NOMO-1 (cell line): Measurements from ENCODE around the gene GNG8.
A peak's percentile ranks its signal among the peaks of the same experiment; 100 is the strongest.

Source experiments
- DNase-seq, 2 experiments: peaks; one replicate each; lab custom pipeline; 2025; ENCODE audit not compliant: unreplicated experiment in 2 of 2; lab: John Stamatoyannopoulos, UW

The GNG8 gene

GRCh38 chr19:46635920-46636761, at the start of gene GNG8:
GNG8 (minus strand) TSS chr19:46636202; CDS start chr19:46634682, 1,520 bp downstream.
- DNase-seq = no peak

GRCh38 chr19:46685189-46685588, 49.2 kb upstream of the GNG8 start:
- DNase-seq = no peak

DNA sequence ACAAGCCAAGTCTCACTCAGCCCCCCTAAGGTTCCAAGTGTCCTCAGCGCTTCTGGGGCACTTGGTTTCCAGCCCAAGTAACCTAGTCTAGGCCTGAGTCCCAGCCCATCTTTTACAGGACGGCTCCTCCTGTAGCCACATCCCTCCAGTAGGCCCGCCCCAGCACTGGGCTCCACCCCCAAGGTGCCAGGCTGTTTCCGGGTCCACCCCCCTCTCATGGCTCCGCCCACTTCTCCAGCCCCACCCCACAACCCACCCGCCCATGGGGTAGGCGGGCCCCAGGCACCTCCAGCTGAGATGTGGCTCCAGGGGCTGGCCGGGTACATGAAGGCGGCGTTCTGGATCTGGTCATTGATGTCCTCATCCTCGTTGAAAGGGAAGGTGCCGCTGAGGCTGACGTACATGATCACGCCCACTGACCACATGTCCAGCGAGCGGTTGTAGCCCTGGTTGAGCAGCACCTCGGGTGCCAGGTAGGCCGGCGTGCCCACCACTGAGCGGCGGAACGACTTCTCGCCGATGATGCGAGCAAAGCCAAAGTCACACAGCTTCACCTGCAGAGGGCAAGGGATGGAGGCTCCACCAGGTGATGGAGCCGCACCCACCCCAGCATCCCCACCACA, 42.2 kb upstream of the GNG8 start:
- DNase-seq = no peak

- no peak for DNase-seq
Observed at GRCh38 chr19:46674416-46675178, 38.6 kb upstream of the GNG8 start.

DNA sequence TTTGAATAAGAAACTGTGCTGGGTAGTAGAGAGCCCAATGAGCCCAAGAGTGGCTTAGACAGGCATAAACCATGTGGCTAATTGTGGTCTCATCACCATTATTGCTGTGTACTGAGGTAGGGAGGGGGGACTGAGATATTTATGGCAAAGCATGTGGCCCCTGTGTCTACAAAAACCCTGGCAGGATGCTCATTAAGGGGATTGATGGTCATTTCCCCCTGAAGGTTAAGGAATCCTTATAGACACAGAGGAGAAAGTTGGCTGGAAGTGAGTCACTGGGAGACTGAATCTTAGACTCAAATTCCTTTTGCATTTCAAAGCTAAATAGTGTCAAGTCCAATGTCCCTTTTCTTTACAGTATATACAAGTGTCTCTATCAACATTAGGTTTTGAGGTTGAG, 34.8 kb upstream of the GNG8 start:
- DNase-seq = no peak

DNA sequence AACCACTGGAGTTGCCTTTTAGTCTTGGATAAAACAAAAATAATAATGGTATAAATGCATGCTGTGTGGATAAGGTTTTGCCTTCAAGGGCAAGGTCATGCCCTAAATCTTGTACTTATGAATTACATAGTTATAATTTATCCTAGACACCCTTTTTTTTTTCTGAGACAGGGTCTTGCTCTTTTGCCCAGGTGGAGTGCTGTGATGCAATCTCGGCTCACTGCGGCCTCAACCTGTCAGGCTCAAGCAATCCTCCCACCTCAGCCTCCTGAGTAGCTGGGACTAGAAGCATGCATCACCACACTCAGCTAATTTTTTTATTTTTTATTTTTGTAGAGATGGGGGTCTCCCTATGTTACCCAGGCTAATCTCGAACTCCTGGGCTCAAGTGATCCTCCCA, 32.7 kb upstream of the GNG8 start:
- DNase-seq = no peak

DNA sequence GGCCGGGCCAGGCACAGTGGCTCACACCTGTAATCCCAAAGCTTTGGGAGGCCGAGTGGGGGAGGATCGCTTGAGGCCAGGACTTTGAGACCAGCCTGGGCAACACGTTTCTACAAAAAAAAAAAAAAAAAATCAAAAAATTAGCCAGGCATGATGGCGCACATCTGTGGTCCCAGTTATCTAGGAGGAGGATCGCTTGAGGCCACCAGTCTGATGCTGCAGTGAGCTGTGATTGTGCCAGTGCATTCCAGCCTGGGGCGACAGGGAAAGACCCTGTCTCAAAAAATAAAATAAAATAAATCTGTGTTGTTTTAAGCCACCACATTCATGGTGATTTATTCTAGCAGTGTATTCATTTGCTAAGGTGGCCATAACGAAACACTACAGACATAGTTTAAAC, 29.1 kb upstream of the GNG8 start:
- DNase-seq = no peak

- DNase-seq = peak; percentile 73 to 89
Observed at GRCh38 chr19:46661735-46662592, 26.0 kb upstream of the GNG8 start.

GRCh38 chr19:46661020-46661731, 25.2 kb upstream of the GNG8 start, which contains the start of gene DACT3:
DACT3 (minus strand) TSS chr19:46661182; CDS start chr19:46661064, 118 bp downstream.
- DNase-seq = peak; percentile 99 to 100

- DNase-seq = no peak
Observed at GRCh38 chr19:46660551-46661019, 24.6 kb upstream of the GNG8 start.

- DNase-seq = no peak
Observed at GRCh38 chr19:46660008-46660517, 24.1 kb upstream of the GNG8 start.

DNA sequence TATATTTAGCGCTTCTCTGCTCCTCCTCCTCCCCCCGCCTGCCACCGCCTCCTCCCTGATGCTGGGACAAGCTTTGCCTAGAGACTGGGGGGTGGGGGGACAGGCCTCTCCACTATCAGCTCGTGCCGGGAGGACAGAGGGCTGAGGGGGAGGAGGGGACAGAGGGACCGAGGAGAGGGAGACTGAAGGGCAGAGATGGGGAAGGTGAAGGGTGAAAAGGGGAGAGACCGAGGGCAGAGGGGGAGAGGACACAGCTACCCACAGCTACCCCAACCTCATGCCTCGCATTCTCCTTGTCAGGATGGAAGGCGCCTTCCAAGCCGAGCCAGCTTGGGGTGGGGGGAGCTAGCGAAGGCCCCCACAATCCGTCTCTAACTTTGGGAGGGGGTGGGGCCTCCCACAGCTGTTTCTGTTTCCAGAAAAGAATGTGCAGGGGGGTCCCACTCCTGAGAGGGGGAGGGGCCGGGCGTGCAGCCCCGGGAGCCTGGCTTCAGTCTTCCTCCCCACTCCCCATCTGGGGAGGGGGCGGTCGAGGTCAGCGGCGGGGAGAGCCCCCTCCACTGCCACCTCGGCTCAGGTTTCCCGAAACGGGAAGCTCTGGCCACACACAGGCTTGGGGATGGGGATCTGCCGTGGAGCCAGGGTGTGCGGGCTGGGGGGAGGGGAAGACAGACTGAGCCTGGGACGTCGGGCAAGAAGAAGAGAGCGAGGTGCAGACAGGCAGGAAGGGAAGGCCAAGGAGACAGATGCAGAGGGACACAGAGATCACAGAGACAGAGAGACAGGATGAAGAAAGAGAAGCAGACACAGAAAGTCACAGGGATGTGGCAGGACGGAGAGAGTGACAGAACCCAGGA, 23.4 kb upstream of the GNG8 start:
- DNase-seq = no peak

- DNase-seq = no peak
Observed at GRCh38 chr19:46656541-46656940, 20.5 kb upstream of the GNG8 start.

- peak in 1 of 2 experiments; percentile 35 for DNase-seq
Observed at GRCh38 chr19:46654621-46655152, 18.7 kb upstream of the GNG8 start.

GRCh38 chr19:46650445-46650844, 14.4 kb upstream of the GNG8 start:
- no peak for DNase-seq

- no peak for DNase-seq
Observed at GRCh38 chr19:46648961-46649960, 13.3 kb upstream of the GNG8 start.
